NCI-H1105 (cell line): Measurements from ENCODE around the gene LMBRD2.

Experiments
- DNase-seq: peaks from one replicate; lab custom pipeline; 2025; lab: John Stamatoyannopoulos, UW

Gene LMBRD2

DNA sequence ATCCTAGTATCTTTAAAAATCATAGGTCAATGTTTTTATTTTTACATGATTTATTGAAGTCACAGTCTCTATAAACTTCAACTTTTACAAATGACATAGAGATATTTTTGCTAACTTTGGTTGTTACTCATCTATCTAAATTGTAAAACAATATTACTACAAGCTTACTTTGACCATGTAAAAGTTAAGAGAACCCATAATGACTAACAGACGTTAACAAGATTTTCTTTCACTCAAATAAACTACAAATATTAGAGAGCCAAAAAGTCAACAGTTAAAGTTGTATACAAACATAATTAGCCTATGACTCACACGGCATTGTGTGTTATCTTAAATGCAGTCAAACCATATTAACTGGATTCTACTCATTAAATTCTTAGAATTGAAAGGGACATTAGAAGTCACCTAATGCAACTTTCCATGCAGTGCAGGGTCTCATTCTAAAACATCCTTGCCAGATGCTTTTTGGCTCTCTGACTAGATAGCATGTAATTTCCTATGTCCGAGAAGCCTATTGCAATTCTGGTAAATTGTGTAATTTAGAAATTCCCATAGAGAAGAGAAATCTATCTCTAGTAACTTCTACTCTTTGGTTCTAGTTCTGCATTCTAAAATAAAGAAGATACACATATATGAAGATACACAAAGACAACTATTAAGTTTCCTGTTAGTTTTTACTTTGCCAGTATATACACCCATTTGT, 42.8 kb downstream of the LMBRD2 start:
- DNase-seq, result no peak

DNA sequence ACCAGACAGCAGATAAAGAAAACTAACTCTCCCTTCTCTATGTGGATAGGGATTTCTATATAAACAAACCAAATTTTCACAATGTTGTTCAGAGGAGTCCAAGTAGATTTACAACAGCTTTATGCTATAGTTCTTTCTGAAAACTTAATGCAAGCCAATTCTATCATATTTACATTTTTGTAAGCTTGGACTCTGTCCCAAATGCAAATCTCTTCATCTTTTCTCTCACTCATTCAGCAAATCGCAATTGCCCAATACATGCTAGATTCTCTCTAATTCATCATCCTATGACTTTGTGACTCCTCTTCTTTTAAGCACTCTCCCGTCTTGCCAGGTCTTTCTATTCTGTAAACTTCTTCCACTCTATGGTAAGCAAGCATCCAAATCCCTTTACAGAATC, 45.9 kb downstream of the LMBRD2 start:
- DNase-seq, result no peak

DNA sequence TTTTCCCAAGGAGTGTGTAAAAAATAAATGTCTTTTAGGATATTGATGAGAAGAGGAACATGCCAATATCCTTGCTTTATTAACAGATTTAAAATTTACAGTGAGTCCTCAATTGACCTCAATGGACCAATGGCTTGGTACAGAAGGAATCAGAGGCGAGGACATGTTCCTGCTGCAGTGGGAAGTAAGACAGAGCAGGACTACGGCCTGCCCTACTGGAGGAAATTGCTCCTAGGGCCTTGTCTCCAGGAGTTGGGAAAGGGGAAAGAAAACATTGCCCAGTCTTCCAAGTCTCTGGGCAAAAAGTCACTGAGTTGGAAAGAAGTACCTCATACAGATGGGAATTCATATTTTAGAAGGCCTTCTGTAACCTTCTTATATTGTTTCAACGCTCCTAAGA, 51.9 kb downstream of the LMBRD2 start:
- DNase-seq, result no peak

DNA sequence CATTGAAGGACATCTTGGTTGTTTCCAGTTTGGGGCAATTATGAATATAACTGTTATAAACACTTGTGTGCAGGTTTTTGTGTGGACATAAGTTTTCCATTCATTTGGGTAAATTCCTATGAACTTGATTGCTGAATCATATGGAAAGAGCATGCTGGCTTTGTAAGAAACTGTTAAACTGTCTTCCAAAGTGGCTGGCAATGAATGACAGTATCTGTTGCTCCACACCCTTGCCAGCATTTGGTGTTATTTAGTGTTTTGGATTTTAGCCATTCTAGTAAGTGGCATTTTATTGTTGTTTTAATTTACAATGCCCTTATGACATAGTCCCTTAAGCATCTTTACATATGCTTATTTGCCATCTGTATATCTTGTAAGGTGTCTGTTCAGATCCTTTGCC, 55.2 kb downstream of the LMBRD2 start:
- no peak for DNase-seq

DNA sequence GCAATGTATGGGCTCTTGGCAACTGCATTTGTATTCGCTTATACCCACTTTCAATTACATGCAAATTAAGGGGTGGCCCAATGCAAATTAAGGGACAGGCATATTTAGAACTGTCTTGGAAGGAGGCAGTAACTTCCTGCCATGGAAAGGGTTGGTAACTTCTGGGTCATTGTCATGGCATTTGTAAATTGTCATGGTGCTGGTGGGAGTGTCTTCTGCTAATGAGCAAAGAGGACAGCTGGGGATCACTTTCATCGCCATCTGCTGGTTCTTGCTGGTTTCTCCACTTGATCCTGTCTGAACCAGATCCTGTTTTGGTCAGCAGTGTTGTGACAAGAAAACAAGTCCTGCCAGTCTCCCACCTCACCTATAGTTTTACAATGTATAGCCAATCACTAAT, 61.7 kb downstream of the LMBRD2 start:
- no peak for DNase-seq

DNA sequence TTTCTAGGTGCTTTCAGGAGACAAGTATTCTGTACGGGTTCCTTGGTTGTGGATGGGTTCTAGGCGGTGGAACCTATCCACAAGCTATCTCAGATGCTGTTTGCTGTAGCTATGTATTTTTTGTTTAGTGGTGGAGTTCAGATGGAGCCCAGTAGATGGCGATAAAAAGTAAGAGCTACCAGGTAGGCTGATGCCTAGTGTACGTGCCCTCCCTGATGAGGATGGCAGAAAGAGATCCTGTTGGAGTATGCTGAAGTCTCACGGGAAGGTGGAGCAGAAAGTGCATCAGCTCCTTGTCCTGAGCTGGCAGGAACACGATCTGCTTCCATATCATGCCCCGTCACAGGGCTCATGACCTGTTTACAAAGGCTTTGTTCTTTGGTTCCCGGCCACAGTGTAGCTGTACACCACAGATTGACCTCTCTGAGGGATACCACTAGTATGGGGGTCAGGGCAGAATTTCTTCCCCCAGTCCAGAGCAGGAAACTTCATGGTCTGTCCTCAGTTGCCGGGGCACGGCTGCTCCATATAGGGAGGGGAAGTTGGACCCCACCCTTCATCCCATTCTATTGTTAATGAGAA, 72.4 kb downstream of the LMBRD2 start:
- DNase-seq, result peak; percentile 62

DNA sequence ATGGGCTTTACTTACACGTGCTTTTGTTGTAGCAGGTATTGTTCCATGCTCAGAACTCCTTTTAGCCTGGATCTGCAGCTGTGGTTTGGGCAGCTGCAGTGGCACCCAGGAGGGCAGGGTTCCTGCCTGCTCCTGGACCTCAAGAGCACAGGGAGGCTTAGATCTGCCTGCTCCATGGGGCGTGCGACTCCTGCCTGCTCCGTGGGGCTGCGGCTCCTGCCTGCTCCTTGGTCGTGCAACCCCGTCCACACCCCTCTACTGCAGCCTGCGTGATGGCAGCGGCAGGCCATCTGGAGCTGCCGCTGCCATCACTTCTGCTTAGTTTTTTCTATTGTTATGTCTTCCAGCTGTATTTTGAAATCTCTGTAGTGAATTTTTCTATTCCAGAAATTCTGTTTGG, 73.3 kb downstream of the LMBRD2 start:
- no peak for DNase-seq

DNA sequence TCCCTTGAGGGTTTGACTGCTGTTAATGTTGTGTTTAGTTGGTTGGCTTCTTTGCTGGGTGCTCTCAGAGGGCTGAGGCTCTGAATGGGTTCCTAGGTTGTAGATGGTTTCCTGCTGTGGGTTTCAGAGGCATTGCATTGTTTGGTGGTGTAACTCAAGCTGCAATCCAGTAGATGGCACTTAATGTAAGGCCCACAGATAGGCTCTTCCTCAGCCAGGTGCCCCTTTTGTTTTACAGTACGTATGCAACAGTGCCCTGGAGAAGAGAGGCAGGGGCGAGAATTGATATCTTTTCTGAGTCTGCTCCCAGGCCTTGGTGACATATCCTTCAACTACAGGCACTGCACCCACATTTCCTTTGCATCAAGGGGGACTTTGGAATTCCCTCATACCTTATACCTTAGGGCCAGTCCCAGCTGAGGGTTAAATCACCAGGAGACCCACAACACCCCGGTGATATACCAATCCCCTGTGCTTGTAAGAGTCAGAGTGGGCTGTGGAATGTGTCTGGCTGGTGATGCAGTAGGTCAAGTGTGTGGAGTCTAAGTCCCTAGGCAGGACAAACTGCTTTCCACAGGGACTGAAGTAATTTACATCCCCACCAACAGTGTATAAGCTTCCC, 78.0 kb downstream of the LMBRD2 start:
- no peak for DNase-seq

DNA sequence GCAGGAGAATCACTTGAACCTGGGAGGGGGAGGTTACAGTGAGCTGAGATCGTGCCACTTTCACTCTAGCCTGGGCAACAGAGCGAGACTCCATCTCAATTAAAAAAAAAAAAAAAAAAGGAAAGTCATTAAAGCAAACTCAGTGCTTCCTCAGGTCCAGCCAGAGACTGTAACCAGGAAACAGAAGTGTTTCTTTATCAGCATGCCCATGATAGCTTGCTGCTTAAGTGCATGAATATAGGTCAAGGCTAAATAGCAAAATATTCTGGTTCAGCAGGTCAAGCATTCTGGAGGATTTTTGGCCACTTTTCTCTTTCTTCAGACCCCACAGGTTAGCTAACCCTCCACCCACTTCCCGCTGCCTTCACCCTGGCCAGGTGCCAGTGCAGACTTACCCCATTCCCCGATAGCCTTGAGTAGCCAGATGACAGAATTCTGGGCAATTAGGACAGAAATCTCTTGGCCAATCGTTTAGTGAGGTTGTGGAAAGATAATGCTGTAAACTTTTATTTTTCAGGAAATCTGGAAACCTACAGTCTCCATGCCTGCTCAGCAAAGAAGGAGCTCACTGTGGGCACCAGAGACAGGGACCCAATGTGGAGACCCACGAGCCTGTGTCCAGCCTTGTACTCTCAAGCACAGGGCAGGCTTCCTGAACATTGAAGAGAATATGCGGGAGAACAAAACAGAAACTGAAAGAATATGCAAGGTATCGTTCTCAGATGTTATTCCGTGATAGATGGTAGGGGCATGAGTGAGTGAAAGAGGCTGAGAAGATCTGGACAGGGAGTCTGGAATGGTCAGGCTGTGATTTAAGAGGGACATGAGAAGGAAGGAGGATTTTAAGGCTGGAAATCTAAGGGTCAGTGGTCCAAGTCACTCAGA, 80.8 kb downstream of the LMBRD2 start:
- DNase-seq, result no peak

DNA sequence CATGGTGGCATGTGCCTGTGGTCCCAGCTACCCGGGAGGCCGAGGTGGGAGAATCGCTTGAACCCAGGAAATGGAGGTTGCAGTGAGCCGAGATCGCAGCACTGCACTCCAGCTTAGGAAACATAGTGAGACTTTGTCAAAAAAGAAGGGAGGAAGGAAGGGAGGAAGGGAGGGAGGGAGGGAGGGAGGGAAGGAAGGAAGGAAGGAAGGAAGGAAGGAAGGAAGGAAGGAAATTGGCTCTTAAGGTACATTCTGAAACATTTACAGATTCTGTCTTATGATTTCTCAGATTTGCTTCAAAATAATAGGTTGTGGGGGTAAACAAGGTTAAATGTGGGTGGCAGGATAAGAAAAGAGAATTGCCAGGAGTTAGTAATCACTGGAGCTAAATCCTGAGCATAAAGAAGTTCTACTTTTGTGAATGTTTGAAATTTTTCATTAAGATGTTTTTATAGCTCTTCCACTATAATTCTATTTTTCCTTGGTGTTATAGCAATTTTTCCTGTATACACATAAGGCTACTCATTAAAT, 82.9 kb downstream of the LMBRD2 start:
- no peak for DNase-seq

DNA sequence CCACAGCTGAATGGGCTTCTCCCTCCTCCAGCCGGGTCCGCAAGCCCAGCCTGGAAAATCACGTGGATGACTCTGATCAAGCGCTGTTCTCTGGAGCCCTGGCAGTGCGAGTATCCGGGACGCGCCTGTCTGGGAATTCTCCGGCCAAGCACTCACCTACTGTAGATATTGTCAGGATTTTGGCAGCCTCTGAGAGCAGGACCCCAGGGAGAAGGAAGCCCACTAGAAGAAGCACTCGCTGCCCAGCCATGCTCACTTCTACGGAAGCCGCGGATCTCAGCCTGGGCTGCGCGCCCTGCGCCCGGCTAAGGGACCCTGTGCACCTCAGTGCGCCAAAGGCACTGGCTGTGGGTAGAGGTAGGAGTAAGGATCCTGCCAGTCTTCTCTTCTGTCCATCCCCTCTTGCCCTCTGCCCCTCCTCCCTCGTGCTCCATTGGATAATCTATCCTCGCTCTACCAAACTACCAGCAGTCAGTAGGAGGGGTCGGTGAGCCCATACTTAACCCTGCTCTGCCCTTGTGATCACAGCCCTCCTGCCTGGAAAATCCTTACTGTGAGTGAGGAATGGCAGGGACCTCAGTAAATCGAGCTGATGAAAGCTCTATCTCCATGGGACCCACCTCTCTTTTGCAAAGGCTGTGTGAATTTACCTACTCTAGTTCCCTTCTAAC, 85.0 kb downstream of the LMBRD2 start, which contains the start of gene UGT3A2:
Gene UGT3A2 (minus strand): TSS at position 343 of the 671 bp plus-strand sequence. CDS start 93 bp downstream, at position 250.
- DNase-seq, result no peak

DNA sequence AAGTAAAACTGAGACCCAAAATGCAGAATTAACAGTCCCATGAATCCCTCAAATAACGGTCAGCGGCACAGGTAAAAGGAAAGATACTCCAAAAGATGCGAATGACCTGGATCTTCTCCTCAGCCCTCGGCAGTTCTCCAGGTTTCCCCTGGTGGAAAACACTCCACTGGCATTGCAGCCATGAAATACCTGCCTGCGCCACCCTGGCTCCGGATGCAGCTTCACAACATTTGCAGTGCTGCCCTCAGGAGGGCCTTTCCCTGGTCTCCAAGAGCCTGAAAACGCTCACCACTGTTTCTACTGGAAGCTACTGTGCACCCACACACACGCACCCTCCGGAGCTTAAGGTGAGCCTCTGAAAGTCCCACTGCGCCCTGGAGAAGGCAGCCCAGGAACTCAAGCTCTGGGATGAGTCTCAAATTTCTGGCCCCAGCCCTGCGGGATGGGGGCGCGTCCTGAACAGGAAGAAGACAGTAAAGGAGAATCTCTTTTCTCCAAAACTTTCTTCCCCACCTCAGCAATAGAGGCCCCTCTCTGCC, 85.6 kb downstream of the LMBRD2 start:
- no peak for DNase-seq

DNA sequence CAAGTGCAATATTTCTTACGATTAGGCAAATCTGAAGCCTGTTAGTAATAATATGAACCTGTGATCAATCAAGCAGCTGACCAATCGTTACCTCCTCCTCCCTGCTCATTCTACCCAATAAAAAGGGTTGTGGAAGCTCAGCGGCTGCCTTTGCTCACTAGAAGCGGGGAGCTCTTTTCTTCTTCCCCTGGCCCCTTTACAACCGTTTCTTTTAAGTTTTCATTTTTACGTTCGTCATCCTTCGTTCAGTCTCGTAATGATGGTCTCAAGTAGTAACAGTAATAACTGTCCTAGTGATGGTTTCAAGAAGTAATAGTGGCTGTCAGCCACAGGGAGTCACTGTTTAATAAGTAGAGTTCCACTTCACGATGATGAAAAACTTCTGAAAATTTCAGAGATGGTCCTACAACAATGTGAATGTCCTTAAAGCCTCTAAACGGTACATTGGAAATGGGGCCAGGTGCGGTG, 91.2 kb downstream of the LMBRD2 start:
- DNase-seq, result no peak

DNA sequence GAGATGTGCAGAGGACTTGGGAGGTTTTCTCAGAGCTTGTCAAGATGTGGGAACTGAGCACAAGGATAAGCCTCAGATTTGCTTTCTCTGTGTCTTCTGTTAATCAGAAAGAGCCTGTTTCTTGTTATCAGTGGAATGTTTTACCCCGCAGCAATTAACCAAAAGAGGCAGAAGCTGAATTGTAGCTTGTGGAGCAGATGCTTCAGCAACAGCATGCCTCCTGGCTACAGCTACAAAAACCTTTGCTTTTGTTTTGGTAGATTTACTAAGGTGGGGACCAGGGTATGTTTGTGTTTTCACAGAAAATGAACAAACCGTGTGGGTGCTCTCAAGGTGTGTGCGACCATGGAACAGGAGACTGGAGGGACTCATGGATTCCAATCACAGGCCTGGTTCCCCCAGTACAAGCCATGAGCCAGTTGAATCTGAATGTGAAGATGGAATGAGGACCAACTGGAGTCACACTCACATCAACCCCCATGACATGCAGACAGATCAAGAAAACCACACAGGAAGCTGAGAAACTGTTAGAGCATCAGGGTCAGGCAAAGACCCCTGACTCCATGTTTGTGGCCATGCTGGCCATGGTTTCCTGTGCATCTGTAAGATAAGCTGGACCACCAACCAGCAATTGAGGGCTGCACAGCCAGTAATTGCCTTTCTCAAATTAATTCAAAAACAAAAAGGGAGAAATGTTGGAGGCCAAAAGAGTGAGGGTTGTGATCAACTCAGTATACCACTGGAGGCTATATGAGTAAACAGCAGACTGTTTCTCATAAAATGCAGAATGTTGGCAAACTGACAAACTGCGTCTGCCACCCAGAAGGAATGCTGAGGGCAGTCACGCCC, 91.9 kb downstream of the LMBRD2 start:
- DNase-seq, result no peak

DNA sequence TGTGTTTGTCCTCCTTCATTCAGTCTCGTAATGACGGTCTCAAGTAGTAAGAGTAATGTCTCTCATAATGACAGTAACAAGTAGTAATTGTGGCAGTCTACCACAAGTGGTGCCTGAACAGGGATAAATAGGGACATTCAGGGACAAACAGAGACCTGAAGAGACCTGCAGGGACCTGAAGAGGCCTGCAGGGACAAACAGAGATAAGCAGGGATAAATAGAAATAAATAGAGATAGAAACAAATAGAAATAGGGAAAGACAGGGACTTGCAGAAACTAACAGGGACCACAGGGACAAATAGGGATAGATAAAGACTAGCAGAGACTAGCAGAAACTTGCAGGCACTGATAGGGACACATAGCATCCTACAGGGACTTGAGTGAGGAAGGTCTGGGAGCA, 92.9 kb downstream of the LMBRD2 start:
- no peak for DNase-seq

DNA sequence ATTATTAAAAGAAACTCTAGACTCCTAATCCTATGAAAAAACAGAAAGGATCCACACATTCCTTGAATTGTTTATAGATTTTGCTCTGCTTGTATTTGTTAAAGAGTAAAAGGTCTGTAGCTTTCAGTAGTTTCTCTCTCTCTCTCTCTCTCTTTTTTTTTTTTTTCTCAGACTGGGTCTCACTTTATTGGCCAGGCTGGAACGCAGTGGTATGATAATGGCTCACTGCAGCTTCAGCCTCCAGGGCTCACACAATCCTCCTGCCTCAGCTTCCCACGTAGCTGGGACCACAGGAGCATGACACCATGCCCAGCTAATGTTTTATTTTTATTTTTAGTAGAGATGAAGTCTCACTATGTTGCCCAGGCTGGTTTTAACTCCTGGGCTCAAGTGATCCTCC, 94.3 kb downstream of the LMBRD2 start:
- no peak for DNase-seq

DNA sequence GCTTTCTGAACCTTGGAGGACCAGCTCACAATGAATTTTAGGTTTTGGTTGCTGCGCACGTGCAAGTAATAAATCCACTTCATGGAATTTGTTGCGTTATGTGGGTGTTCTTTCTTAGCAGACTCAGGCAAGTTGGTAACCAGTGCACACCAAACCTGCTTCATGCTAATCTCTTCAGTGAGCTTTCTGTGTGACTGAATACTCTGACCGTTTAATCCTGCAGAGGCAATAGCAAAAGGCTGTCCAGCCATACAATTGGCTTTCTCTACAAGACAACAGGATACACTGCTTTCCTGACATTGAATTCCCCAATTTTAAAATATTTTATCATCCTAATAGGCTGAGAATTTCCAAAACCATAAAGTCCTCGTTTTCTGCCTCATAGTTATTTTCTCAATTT, 95.3 kb downstream of the LMBRD2 start:
- no peak for DNase-seq

DNA sequence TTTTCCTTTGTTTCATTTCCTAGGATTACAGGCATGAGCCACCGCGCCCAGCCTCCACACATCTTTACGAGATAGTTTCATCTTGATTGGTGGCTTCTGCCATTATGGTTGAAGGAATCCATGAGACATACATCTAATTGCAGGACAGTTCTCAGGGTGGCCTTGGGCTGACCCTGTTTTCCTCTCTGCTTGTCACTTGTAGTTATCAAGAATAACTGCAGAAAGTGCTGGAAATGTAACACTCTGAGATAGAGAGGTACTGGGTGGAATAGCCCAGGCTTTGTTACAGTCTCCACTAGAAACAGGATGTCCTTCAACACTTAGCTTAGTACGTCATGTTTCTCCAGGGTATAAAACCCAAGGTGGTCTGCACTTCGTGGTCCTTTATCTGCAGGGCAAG, 95.7 kb downstream of the LMBRD2 start:
- no peak for DNase-seq

DNA sequence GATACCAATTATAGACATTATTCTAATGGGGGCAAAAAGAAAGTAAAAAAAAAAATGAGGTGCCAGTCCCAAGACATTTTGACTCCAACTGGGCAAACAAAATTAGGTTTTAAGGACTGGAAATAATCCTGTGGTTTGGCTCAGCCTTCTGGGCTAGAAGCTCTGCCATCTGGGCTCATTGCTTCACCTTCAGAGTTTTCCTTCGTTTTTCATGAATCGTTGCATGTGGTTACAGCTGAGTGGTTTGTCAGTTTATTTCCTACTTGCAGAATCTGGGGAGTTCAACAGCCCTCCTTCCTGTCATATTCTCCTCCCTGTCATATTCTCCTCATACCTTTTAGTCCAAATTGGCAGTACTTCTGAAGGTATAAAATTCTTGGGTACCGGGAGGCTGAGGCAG, 97.0 kb downstream of the LMBRD2 start:
- no peak for DNase-seq

DNA sequence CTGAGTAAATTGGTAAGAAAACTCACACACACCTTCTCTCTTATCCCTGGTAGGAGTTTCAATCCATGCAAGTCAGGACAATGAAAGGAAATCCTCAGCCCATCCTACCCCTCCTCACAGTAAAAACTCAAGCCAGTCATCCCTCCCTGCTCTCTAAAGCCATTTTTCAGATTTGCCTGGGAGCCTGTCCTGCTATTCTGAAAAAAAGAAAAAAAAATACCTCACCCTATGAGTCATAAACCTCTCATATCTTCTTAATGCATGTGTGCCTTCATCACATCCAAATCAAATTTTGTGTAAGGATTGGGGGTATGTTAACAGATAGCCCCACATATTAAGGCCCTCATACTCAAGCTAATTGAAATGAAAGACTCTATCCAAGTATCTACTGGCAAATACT, 99.1 kb downstream of the LMBRD2 start:
- DNase-seq, result no peak
